DMS153 (cell line): ENCODE results near the gene MAN2C1.

Experiments used
- DNase-seq: peaks from one replicate; lab custom pipeline; 2025; lab: John Stamatoyannopoulos, UW

Gene MAN2C1

DNA sequence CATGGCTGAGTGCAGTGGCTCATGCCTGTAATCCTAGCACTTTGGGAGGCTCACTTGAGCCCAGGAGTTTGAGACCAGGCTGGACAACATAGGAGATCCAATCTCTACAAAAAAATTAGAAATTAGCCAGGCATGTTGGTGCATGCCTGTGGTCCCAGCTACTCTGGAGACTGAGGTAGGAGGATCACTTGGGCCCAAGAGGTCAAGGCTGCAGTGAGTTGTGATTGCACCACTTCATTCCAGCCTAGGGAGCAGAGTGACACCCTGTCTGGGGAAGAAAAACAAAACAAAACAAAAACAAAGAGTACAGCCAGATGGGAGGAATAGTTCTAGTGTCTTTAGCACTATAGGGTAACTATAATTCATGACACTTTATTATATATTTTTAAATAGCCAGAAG, 58.7 kb downstream of the MAN2C1 start:
- no peak for DNase-seq

DNA sequence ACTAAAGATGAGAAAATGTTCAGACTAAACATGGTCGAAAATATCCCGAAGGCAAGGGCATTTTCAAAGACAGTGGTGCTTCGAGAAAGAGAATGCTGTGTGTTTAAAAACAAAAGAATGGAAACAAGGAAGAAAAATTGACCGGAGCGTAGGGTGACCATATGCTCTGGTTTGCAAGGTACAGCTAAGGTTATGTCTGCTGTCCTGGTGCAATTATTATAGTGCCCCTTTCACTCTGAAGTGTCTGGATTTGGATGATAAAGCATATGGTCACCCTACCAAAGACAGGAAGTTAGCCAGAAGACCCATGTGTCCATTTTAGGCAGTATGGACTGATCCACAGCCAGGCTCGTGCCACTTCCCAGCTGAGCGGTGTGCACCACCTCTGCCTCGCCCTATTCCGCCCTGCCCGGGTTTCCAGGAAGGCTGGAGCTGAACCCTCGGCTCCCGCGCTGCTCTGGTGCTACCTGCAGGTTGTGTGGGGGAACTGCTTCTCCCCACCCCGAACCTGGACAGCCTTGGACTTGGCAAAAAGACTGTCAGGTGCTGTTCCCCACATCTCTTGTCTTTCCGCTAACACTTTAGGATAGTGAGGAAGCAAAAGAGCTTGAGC, 60.5 kb downstream of the MAN2C1 start:
- DNase-seq, result peak; percentile 4

GRCh38 chr15:75306188-75306587, 62.2 kb downstream of the MAN2C1 start:
- DNase-seq, result no peak
